GM18868 (cell line): ENCODE data around the gene EIF4ENIF1.
"Not testable (repeated sequence)": the region's sequence is repeated elsewhere in the genome, so short reads cannot be mapped to it uniquely, and the experiment has no call there.

Experiments
- ATAC-seq: cut with Tn5 transposase; IDR thresholded peaks from one replicate; pipeline ENCODE4 v1.9.1; 2021; ENCODE audit warnings: mild to moderate bottlenecking, moderate library complexity; ENCODE audit not compliant: unreplicated experiment

EIF4ENIF1 gene

GRCh38 chr22:31445642-31446041, 44.0 kb downstream of the EIF4ENIF1 start:
- no peak for ATAC-seq

GRCh38 chr22:31443516-31443915, 46.1 kb downstream of the EIF4ENIF1 start:
- no peak for ATAC-seq

- ATAC-seq: no peak
These were observed 46.7 kb downstream of the EIF4ENIF1 start for GRCh38 chr22:31442768-31443489.

- ATAC-seq: no peak
These were observed 48.0 kb downstream of the EIF4ENIF1 start for GRCh38 chr22:31441652-31442051.

GRCh38 chr22:31440681-31441080, 49.0 kb downstream of the EIF4ENIF1 start:
- no peak for ATAC-seq

GRCh38 chr22:31439808-31440207, 49.8 kb downstream of the EIF4ENIF1 start:
- ATAC-seq: no peak

- ATAC-seq: no peak
These were observed 53.5 kb downstream of the EIF4ENIF1 start for GRCh38 chr22:31436132-31436531.

GRCh38 chr22:31431950-31432349, 57.7 kb downstream of the EIF4ENIF1 start:
- ATAC-seq: no peak

GRCh38 chr22:31425331-31426050, 64.2 kb downstream of the EIF4ENIF1 start:
- ATAC-seq: no peak

GRCh38 chr22:31402350-31402749, 87.3 kb downstream of the EIF4ENIF1 start:
- not testable (repeated sequence) for ATAC-seq

- ATAC-seq: no peak
These were observed 89.6 kb downstream of the EIF4ENIF1 start for GRCh38 chr22:31400023-31400397.

GRCh38 chr22:31399211-31400022, 90.2 kb downstream of the EIF4ENIF1 start, which contains the start of gene DRG1:
TSS of gene DRG1 (plus strand) at chr22:31399604. CDS start at chr22:31399684, 80 bp downstream.
- peak; percentile 94 for ATAC-seq

GRCh38 chr22:31398231-31398630, 91.4 kb downstream of the EIF4ENIF1 start:
- ATAC-seq: no peak

- no peak for ATAC-seq
These were observed 95.3 kb downstream of the EIF4ENIF1 start for GRCh38 chr22:31394326-31394725.

- no peak for ATAC-seq
These were observed 95.7 kb downstream of the EIF4ENIF1 start for GRCh38 chr22:31393893-31394292.
